ENCODE results near the gene ZNF584. TPM values are rescaled to one million over a fixed set of nuclear protein-coding genes. Genes with fewer than 3 reads are reported as not detected.

The ZNF584 gene
- total and polyA plus RNA-seq, 10 of the 15 experiments (the other 5 are each of a cell fraction or from before 2014, with no cell fraction given): 2.0 to 10.7 (median 6.3) TPM

DNA sequence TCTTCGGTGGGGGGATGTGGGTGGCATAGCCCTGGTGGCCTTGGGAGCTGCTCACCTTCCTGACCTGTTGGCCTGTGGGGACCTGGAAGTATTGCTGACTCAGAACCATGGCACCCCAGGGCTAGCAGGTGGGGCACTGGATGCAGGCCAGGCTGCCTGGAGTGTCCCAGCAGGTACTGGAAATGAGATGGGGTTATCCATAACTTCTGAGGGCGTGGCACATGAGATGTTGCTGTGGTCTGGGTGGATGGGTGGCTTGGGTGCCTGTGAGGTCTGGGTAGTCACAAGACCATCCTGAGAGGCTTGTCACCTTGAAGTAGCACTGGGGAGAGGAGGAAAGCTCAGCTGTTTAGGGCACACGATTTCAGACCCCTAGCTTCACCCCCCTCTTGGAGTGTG, 13.6 kb upstream of the ZNF584 start:
- in situ Hi-C loops (cut with MboI) (no loop called here), intact Hi-C loops (cut with micrococcal nuclease; ENCODE audit: unreplicated experiment) (no loop called here)
- no peaks in the 10 kb centered on the region for H3K27me3 ChIP-seq (replicated peaks in 1 of 2; ENCODE audit: control insufficient read depth in 2 of 2, insufficient read depth in 2 of 2, low read length in 1 of 2)
- peaks cover 6% of the 10 kb centered on the region for H4K20me1 ChIP-seq (ENCODE audit: control insufficient read depth, insufficient read depth)
- SMC1A ChIA-PET (ENCODE audit: uncharacterized antibody, unreplicated experiment): no interaction called here
- no peak for FAIRE-seq
- WGBS (ENCODE audit: insufficient coverage, insufficient replicate concordance, low lambda C conversion rate, missing lambda C conversion rate): 32% methylated on average over 3 of the region's 3 CpGs
- no peak overlapping the region for H2AFZ ChIP-seq (ENCODE audit: control insufficient read depth, low read depth, low read length)
- POLR2A ChIA-PET: interaction anchor here (0.6 kb wide), 1 partner anchor 9 kb away, joined by 3 read pairs; no protein-coding TSS in a partner anchor
- peaks cover 8% of the 10 kb centered on the region for H3K79me2 ChIP-seq (ENCODE audit: control insufficient read depth, insufficient read depth, low read length)
- TF ChIP-seq CHD4 (IDR thresholded peaks at IDR 0.05) (no peak), JUNB (IDR thresholded peaks at IDR 0.05) (no peak), DPF2 (IDR thresholded peaks at IDR 0.05) (no peak), PML (IDR thresholded peaks at IDR 0.05; ENCODE audit: low read length) (no peak), POLR2AphosphoS5 (IDR thresholded peaks at IDR 0.05; ENCODE audit: low read length) (peak; percentile 51; the same call in 1 of the 2 replicates), SUPT20H (IDR thresholded peaks at IDR 0.05; ENCODE audit: borderline replicate concordance, control insufficient read depth, low read depth, low read length) (no peak), SMAD5 (IDR thresholded peaks at IDR 0.05; ENCODE audit: low read depth) (no peak; the same call in 1 of the 2 replicates), STAT1 (conservative IDR thresholded peaks at IDR 0.05) (no peak), BHLHE40 (IDR thresholded peaks at IDR 0.05; ENCODE audit: borderline replicate concordance in 1 of 2, low read depth in 2 of 2, low read length in 1 of 2) (no peak), SPI1 (IDR thresholded peaks at IDR 0.05; ENCODE audit: borderline replicate concordance, insufficient read depth, low read depth, low read length) (no peak), ZNF384 (IDR thresholded peaks at IDR 0.05; ENCODE audit: borderline replicate concordance, low read depth, low read length) (no peak), ZNF24 (IDR thresholded peaks at IDR 0.05) (no peak), MEF2B (IDR thresholded peaks at IDR 0.05; ENCODE audit: partially characterized antibody, poor library complexity, severe bottlenecking) (no peak), RCOR1 (conservative IDR thresholded peaks at IDR 0.05; ENCODE audit: low read depth, low read length) (no peak), ETV6 (conservative IDR thresholded peaks at IDR 0.05 in 1 of 2, IDR thresholded peaks at IDR 0.05 in 1 of 2; ENCODE audit: borderline replicate concordance in 1 of 2, low read depth in 1 of 2) (no peak), RUNX3 (IDR thresholded peaks at IDR 0.05; ENCODE audit: low read length) (peak; percentile 6; the same call in 1 of the 2 replicates)
- TF ChIP-seq, protein P1, sequence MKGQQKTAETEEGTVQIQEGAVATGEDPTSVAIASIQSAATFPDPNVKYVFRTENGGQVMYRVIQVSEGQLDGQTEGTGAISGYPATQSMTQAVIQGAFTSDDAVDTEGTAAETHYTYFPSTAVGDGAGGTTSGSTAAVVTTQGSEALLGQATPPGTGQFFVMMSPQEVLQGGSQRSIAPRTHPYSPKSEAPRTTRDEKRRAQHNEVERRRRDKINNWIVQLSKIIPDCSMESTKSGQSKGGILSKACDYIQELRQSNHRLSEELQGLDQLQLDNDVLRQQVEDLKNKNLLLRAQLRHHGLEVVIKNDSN (IDR thresholded peaks at IDR 0.05; ENCODE audit: borderline replicate concordance, extremely low read length, insufficient read depth, low read depth, low read length): no peak
- no peak for DNase-seq (ENCODE audit: low read depth, low spot score)
- RAD21 ChIA-PET (ENCODE audit: unreplicated experiment): no interaction called here
- H3K4me3 ChIP-seq: no peak overlapping the region
- no peak overlapping the region for H3K4me2 ChIP-seq (ENCODE audit: control insufficient read depth, insufficient read depth)
- CTCF ChIA-PET: no interaction called here
- no TSS peak for BruUV-seq (replicated peaks)
- H3K27ac ChIP-seq (ENCODE audit: control insufficient read depth, insufficient read depth): no peak overlapping the region
- H3K9ac ChIP-seq (ENCODE audit: control insufficient read depth, insufficient read depth, low read length): no peak overlapping the region
- H3K9me3 ChIP-seq (replicated peaks; ENCODE audit: control insufficient read depth, insufficient read depth, low read length): no peaks in the 10 kb centered on the region
- H3K36me3 ChIP-seq (ENCODE audit: control insufficient read depth in 2 of 2, insufficient read depth in 2 of 2, low read length in 1 of 2): peaks cover 10 to 26% of the 10 kb centered on the region in 2 experiments
- no peaks in the 10 kb centered on the region for H3K4me1 ChIP-seq (ENCODE audit: control insufficient read depth, insufficient read depth, low read length)
- ATAC-seq: no peak; the same call in 1 of the 3 replicates
